ENCODE data around the gene GNA15.

- no peak for TF ChIP-seq POLR2AphosphoS5 (IDR thresholded peaks at IDR 0.05; ENCODE audit: insufficient read depth, low read depth, low read length)
- TF ChIP-seq POLR2A (IDR thresholded peaks at IDR 0.05; ENCODE audit: low read depth, low read length): no peak
- no peak for TF ChIP-seq CTCF (IDR thresholded peaks at IDR 0.05; ENCODE audit: extremely low read depth in 1 of 2, insufficient read depth in 1 of 2, low read depth in 1 of 2, low read length in 2 of 2)
- TF ChIP-seq, protein P1, sequence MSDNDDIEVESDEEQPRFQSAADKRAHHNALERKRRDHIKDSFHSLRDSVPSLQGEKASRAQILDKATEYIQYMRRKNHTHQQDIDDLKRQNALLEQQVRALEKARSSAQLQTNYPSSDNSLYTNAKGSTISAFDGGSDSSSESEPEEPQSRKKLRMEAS (IDR thresholded peaks at IDR 0.05; ENCODE audit: insufficient read depth, insufficient read length): no peak
- TF ChIP-seq EZH2 (IDR thresholded peaks at IDR 0.05; ENCODE audit: borderline replicate concordance, low read depth, low read length, severe bottlenecking): no peak
Measured at GRCh38 chr19:3135961-3136683, at the start of gene GNA15.

Measured in endothelial cell of umbilical vein (primary cell).